Activated CD4-positive, alpha-beta T cell treated with anti-CD3 and anti-CD28 coated beads, Interleukin-2, Interleukin-6, amounts not matched to agents 100 ng/mL and 50 ng/mL, durations not matched to agents 16 hours and 8 hours (primary cell): Measurements from ENCODE around the gene CXXC5.

Experiments used
- DNase-seq: peaks from one replicate; pipeline ENCODE4 v3.0.0-alpha.2; 2020

The CXXC5 gene

GRCh38 chr5:139638736-139639618 lies 9.2 kb upstream of the CXXC5 start:
- no peak for DNase-seq

- no peak for DNase-seq
Observed at GRCh38 chr5:139639619-139640380, 8.3 kb upstream of the CXXC5 start.

GRCh38 chr5:139640421-139641115 lies 7.6 kb upstream of the CXXC5 start:
- no peak for DNase-seq

- DNase-seq, result no peak
Observed at GRCh38 chr5:139641116-139642080, 6.8 kb upstream of the CXXC5 start.

- no peak for DNase-seq
Observed at GRCh38 chr5:139642213-139642612, 5.9 kb upstream of the CXXC5 start.

- DNase-seq, result no peak
Observed at GRCh38 chr5:139642891-139643871, 5.0 kb upstream of the CXXC5 start.

GRCh38 chr5:139644001-139644456 lies 4.1 kb upstream of the CXXC5 start:
- no peak for DNase-seq

GRCh38 chr5:139644646-139645429 lies 3.3 kb upstream of the CXXC5 start:
- DNase-seq, result no peak

- no peak for DNase-seq
Observed at GRCh38 chr5:139645430-139645871, 2.7 kb upstream of the CXXC5 start.

GRCh38 chr5:139646111-139646510 lies 2.0 kb upstream of the CXXC5 start:
- DNase-seq, result no peak

GRCh38 chr5:139646912-139647505 lies 1.1 kb upstream of the CXXC5 start:
- DNase-seq, result no peak

GRCh38 chr5:139647506-139648204 lies 494 bp upstream of the CXXC5 start:
- no peak for DNase-seq

GRCh38 chr5:139649082-139649991 lies 1.2 kb downstream of the CXXC5 start:
- no peak for DNase-seq

GRCh38 chr5:139650031-139650688 lies 2.0 kb downstream of the CXXC5 start:
- peak; percentile 27 for DNase-seq

GRCh38 chr5:139650689-139651042 lies 2.5 kb downstream of the CXXC5 start:
- DNase-seq, result no peak

- DNase-seq, result no peak
Observed at GRCh38 chr5:139651043-139651834, 3.1 kb downstream of the CXXC5 start.
